ENCODE measurements around the gene FYB1. TPM values are rescaled to one million over a fixed set of nuclear protein-coding genes. Genes with fewer than 3 reads are reported as not detected.
A peak's percentile ranks its signal among the peaks of the same experiment; 100 is the strongest.

Gene FYB1
- total RNA-seq, 2 donors from 2014 or later, result not detected

GRCh38 chr5:39063037-39063436 is 156.3 kb downstream of the FYB1 start:
- 80 to 89% methylated on average over 2 of the region's 2 CpGs for WGBS, 2 experiments (ENCODE audit: insufficient coverage in 1 of 2, insufficient read length in 1 of 2)
- Mint-ChIP-seq H3K4me1 (peaks cover 2% of the 10 kb centered on the region), H3K4me3 (no peak overlapping the region)

GRCh38 chr5:39062530-39062929 is 156.8 kb downstream of the FYB1 start:
- Histone ChIP-seq H3K27ac (ENCODE audit: low read depth, low read length) (no peak overlapping the region), H3K4me3 (ENCODE audit: low read length) (no peak overlapping the region), H3K9ac (ENCODE audit: extremely low read depth, low read length, poor library complexity, severe bottlenecking) (no peak overlapping the region), H3K9me3 (ENCODE audit: control insufficient read depth, low read length) (peaks cover 22% of the 10 kb centered on the region), H3K27me3 (ENCODE audit: control insufficient read depth, insufficient read depth, low read length, poor library complexity, severe bottlenecking) (no peaks in the 10 kb centered on the region), H3K4me1 (ENCODE audit: control insufficient read depth, insufficient read depth, low read length) (no peaks in the 10 kb centered on the region), H3K36me3 (ENCODE audit: control insufficient read depth, insufficient read depth, low read length) (peaks cover 15% of the 10 kb centered on the region)
- Mint-ChIP-seq H3K4me3 (no peak overlapping the region), H3K36me3 (ENCODE audit: low read depth) (peaks cover 27% of the 10 kb centered on the region), H3K4me1 (peaks cover 2% of the 10 kb centered on the region), H3K9me3 (peaks cover 24% of the 10 kb centered on the region), H3K27ac (no peak overlapping the region), H3K27me3 (ENCODE audit: insufficient read depth) (no peaks in the 10 kb centered on the region)
- no peak for DNase-seq
- TF ChIP-seq CTCF (conservative IDR thresholded peaks at IDR 0.05), result no peak

More at GRCh38 chr5:39063037-39063436, 156.3 kb downstream of the FYB1 start:
- H3K9me3 ChIP-seq (ENCODE audit: control insufficient read depth, low read length), result peaks cover 26% of the 10 kb centered on the region
- TF ChIP-seq CTCF (conservative IDR thresholded peaks at IDR 0.05), result peak; percentile 16
- H3K27me3 ChIP-seq (ENCODE audit: control insufficient read depth, insufficient read depth, low read length, poor library complexity, severe bottlenecking), result no peaks in the 10 kb centered on the region
- Mint-ChIP-seq H3K27ac (no peak overlapping the region), H3K9me3 (peaks cover 25% of the 10 kb centered on the region), H3K27me3 (ENCODE audit: insufficient read depth) (no peaks in the 10 kb centered on the region), H3K36me3 (ENCODE audit: low read depth) (peaks cover 32% of the 10 kb centered on the region)
- H3K9ac ChIP-seq (ENCODE audit: extremely low read depth, low read length, poor library complexity, severe bottlenecking), result no peak overlapping the region
- no peak overlapping the region for H3K4me3 ChIP-seq (ENCODE audit: low read length)
- no peak overlapping the region for H3K27ac ChIP-seq (ENCODE audit: low read depth, low read length)
- H3K36me3 ChIP-seq (ENCODE audit: control insufficient read depth, insufficient read depth, low read length), result peaks cover 15% of the 10 kb centered on the region
- DNase-seq, result no peak
- no peaks in the 10 kb centered on the region for H3K4me1 ChIP-seq (ENCODE audit: control insufficient read depth, insufficient read depth, low read length)

GRCh38 chr5:39062104-39062503 is 157.3 kb downstream of the FYB1 start:
- peaks cover 19% of the 10 kb centered on the region for H3K9me3 ChIP-seq (ENCODE audit: control insufficient read depth, low read length)
- H3K27me3 ChIP-seq (ENCODE audit: control insufficient read depth, insufficient read depth, low read length, poor library complexity, severe bottlenecking), result no peaks in the 10 kb centered on the region
- H3K27ac ChIP-seq (ENCODE audit: low read depth, low read length), result no peak overlapping the region
- Mint-ChIP-seq H3K9me3 (peaks cover 19% of the 10 kb centered on the region), H3K27me3 (ENCODE audit: insufficient read depth) (no peaks in the 10 kb centered on the region), H3K4me3 (no peak overlapping the region), H3K4me1 (peaks cover 2% of the 10 kb centered on the region), H3K36me3 (ENCODE audit: low read depth) (peaks cover 22% of the 10 kb centered on the region), H3K27ac (no peak overlapping the region)
- WGBS, 2 experiments (ENCODE audit: insufficient coverage in 1 of 2, insufficient read length in 1 of 2), result 83 to 100% methylated on average over 1 to 3 of the region's 3 CpGs
- TF ChIP-seq CTCF (conservative IDR thresholded peaks at IDR 0.05), result no peak
- no peak overlapping the region for H3K4me3 ChIP-seq (ENCODE audit: low read length)
- DNase-seq, result no peak
- H3K9ac ChIP-seq (ENCODE audit: extremely low read depth, low read length, poor library complexity, severe bottlenecking), result no peak overlapping the region
- H3K36me3 ChIP-seq (ENCODE audit: control insufficient read depth, insufficient read depth, low read length), result peaks cover 14% of the 10 kb centered on the region
- no peaks in the 10 kb centered on the region for H3K4me1 ChIP-seq (ENCODE audit: control insufficient read depth, insufficient read depth, low read length)
